Activated T-cell treated with anti-CD3 and anti-CD28 coated beads for 1 hour (primary cell): ENCODE measurements around the gene RAPGEF1.
"Not testable (repeated sequence)": the region's sequence is repeated elsewhere in the genome, so short reads cannot be mapped to it uniquely, and the experiment has no call there.

Experiments
- DNase-seq: peaks from one replicate; pipeline ENCODE4 v3.0.0-alpha.2; 2020; ENCODE audit warnings: low read depth

Gene RAPGEF1

DNA sequence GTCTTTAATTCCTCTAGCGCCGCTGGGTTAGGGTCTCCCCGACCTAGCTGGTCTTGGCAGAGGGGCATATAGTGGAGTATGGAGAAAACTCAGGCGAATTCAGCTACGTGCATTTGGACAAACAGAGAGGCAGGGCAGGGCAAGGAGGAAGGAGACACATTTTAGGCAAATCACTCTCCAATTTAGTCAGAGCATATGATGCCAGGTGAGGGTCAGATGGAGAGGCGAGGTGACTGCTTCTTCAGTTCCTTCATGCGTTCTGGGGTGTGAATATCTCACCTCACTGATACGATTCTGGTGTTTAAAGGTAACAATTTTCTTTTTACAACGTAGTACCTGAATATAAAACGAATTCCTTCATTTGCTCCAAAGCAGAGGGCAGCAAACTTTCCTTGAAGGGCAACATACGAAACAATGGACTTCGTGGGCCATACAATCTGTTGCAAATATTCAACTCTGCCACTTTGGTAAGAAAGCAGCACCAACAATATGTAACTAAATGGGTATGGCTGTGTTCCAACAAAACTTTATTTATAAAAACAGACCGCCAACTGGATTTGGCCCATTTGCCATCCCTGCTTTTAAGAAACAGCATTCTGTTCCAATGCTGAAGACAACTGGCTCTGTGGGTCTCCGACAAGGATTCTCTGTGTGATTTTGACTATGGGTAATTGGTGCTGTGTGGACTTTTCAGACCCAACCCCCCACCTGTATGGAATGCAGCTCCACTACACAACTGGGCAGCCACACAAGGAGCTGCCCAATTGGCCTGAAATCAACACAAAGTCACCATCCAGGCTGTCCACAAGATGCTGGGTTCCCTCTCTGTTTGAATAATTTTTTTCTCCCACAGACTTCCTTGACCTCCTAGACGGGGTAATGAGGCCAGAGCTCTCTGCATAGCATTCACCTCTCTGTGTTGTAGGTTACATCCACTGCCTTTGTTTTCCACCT is 53.8 kb downstream of the RAPGEF1 start:
- DNase-seq: no peak

DNA sequence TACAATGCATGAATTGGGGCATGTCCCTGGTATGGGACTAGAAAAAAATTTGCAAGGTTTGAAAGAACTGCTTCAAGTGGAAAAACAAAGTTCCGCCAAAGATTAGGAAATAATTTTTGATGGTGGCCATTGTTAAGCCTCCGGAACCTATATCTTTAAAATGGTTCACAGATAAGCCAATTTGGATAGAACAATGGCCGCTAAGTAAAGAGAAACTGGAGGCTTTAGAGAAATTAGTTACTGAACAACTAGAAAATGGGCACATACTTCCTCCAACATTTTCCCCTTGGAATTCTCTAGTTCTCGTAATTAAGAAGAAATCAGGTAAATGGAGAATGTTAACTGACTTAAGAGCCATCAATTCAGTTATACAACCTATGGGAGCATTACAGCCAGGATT is 56.8 kb downstream of the RAPGEF1 start:
- DNase-seq: not testable (repeated sequence)

DNA sequence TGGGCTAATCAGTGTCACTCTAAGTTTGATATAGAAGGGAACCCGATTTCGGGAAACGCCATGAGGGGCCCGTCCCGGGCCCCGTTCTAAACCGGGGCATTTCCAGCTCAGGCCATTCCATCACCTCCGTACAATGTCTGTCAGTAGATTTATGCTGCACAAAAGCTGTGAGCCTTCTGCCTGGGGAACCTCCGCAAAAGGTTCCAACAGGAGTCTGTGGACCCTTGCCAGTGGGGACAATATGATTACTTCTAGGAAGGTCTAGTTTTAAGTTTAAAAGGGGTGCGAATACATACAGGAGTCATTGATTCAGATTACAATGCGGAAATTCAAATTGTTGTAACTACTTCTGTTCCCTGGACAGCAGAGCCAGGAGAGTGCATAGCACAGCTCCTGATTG is 57.6 kb downstream of the RAPGEF1 start:
- DNase-seq: no peak

DNA sequence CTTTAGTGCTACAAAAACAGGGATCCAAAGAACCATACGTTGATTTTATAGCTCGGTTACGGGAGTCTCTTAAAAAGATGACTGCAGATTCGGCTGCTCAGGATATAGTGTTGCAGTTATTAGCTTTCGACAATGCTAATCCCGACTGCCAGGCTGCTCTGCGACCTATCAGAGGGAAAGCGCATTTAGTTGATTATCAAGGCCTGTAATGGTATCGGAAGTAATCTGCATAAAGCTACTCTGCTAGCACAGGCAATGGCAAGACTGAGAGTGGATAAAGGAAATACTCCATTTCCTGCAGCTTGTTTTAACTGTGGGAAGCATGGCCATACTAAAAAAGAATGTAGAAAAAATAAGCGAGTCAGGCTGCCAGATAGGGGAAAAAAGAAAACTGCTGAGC is 58.0 kb downstream of the RAPGEF1 start:
- not testable (repeated sequence) for DNase-seq

DNA sequence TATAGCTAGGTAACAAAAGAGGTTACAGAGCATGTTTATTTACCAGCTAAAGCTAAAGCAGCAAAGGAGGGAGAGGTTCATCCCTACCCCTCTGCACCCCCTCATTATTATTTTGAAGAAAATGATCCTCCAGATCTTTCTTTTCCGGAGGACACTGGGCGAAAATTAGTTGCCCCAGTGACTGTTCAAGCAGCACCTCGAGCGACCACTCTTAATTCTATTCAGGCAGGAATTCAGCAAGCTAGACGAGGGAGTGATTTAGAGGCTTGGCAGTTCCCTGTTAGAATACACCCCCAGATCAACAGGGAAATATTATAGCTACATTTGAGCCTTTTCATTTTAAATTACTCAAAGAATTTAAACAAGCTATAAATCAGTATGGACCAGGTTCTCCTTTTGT is 58.8 kb downstream of the RAPGEF1 start:
- not testable (repeated sequence) for DNase-seq

DNA sequence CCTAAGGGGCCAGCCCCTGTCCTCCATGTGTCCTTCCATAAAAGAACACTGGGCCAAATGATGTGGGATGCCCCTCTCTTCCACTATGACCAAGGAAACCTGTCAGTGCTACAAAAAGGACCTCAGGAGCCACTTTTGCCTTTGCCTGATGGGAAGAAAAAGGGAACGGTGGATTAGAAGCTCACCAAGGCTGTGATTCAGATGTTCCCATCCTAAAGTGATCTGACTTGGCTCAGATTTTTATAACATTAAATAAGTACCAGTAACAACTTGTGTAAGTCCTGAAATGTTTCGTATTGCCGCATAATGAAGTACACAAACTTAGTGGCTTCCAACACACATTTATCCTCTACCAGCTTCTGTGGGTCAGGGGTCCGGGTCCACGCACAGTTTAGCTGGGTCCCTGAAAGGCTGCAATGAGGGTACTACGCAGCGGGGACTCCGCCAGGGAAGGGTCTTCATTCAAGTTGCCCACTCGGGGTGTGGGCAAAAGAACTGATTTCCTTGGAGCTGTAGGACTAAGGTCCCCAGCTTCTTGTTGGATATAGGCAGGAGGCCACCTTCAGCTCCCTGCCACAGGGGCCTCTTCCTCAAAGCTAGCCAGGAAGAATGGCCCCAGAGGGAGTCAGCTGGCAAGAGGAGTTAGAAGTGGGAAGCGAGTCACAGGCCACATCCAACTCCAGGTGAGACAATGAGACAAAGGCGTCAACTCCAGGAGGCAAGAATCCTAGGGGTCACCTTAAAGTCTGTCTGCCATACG is 60.4 kb downstream of the RAPGEF1 start:
- no peak for DNase-seq

DNA sequence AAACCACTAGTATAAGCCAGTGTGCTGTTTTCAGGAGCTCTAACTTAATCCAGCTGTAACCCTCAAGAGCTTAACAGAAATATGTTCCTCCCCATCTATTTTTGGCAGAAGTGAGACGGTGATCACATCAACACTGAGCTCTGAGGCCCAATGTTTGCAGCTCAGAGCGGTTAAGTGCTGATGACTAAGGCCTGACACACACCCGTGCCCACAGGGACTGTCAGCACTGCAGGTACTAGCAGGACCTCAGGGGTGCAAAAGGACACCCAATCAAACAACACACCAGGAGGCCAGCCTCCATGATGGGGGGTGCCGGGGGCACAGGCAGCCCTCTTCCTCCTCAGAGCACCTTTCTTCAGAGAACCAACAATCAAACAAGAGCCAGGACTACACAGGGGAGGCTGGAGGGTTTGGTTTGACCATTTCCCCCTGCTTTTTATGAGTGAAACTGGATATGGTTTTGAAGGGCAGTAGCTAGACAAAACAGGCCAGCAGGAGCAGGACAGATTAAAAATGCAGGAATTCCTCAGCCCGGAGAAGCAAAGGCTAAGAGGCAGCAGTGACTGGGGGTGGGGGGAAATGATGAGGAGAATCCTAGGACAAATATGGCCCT is 61.3 kb downstream of the RAPGEF1 start:
- peak; percentile 59 for DNase-seq

DNA sequence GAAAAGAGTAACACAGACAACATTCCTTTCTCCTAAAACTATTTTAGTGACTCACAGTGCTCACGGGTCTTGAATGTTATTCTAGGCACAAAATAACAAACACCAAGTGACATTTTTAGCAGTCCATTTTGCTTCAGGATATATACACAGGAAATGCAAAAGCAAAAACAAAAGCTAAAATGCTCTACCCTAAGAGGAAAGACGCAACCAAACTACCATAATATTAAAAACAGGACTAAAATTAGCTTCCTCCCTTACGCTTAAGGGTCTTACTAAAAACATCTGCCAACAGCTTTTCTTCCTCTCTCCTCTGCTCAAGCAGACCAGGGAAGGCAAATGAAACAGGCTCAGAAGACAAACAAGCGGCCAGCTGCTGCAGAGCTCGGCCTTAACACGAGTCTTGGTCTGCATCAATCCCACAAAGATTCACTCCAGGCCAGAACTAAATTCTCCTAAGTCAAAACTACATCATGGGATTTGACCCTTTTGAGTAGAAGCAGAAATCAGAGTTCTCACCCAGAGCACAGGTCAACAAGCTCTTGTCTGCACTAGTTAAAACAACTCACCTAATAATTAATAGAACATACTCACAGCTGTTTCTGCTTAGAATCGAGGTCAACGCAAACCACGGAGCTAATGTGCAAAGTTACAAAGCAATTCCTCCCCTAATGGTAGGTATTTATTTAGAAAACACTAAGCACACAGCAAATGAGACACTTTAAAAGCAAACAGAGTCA is 62.3 kb downstream of the RAPGEF1 start:
- DNase-seq: no peak

DNA sequence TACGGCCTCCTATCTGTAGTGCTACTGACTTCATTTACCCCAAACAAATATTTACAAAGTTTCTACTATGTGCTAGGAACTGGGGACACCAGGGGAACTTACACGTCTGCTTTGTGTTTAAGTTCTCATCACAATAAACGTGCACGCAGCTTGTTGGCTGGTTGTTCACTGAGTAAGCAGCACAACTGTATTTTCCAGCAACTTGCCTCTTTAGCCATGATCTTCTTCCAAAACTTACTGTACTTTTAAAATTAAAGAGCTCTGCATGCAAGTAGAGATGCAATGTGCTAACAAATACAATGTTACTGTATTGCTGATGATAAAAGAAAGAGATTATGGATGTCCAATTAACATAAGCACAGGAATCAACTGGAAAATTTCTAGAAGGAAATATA is 62.8 kb downstream of the RAPGEF1 start:
- DNase-seq: no peak

DNA sequence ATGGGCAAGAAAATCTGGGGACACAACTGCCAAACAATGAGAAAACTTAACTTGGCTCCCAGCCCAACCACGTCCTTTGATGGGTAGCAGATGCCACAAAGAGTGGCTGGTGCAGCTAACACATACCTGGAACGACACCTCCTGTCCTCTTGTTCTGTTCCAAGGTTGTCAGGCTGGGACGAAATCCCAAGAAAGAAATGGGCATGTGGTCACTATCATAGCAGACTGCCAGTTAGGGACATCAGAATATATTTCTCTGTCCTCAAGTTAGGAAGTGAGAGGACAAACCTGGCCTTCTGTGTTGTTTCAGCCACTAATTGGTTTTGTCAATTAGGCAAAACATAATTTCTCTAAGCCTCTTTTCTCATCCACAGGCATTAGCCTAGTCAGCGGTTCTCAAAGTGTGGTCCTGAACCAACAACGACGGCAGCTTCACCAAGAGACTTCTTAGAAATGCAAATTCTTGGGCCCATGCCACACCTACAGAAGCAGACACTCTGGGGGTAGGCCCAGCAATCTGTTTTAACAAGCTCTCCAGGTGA is 63.4 kb downstream of the RAPGEF1 start:
- no peak for DNase-seq

DNA sequence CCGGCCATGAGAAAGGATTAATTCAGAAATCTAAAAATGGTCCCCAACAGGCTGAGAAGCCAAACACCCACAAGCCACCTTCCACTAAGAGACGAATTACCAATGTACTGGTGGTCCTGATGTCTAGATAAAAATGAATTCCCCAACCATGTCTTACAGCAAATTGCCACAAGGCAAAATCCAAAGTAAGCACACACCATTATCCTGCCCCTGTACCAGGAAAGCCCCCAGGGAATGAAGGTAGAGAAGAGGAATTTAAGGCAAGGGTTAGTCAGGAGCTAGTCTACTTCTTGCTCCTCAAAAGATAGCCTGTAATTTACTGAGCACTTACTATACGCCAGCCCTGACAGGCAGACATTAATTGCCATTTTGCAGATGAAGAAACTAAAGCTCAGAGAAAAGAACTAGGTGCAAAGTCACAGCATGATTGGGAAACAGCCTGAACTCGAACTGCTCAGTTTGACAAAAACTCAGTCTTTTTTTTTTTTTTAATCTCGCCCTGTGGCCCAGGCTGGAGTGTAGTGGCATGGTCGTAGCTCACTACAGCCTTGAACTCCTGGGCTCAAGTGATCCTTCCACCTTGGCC is 64.3 kb downstream of the RAPGEF1 start:
- no peak for DNase-seq

DNA sequence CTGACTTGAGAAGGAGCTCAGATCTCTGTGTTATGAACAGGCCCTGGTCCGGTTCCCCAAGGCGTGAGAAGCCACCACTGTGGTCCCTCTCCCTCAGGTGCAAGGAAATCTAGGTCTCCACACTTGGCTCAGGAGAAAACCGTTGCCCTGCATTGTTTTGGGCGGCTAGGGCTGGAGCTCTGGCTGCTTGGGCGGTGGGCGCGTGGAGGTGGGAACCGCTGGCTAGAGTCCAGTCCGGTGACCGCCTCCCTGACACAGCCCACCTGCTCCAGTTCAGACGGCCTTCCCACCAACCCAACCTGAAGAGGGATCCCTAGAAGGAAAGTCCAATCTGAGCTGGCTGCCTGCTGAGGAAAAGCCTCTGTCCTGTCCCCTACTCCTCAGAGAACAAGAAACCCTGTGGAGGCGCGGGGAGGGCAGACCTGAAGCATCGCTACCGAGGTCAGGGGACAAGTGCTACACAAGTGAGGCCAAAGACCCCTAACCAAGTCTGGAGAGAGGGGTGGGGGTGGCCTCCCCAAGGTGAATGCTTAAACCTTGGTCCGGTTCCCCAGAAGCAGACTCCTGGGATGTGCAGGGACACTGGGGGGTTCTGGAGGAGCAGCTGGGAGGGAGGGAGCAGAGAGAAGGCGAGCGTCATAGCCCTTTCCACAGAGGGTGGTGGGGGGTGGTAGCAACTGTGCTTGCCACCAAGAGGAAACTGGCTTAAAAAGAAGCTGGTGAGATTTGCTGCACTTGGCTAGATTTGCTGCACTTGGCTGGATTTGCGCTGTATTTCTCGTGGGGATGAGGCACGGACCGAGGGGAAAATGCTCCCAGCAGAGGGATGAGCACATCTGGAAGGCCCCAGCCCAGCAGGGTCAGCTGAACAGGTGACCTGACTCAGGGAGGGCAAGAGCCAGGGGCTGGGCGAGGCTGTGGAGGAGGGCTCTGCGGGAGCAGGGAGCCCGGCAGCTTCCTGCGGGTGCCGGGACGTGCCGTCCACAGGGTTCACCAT is 65.2 kb downstream of the RAPGEF1 start:
- DNase-seq: no peak

DNA sequence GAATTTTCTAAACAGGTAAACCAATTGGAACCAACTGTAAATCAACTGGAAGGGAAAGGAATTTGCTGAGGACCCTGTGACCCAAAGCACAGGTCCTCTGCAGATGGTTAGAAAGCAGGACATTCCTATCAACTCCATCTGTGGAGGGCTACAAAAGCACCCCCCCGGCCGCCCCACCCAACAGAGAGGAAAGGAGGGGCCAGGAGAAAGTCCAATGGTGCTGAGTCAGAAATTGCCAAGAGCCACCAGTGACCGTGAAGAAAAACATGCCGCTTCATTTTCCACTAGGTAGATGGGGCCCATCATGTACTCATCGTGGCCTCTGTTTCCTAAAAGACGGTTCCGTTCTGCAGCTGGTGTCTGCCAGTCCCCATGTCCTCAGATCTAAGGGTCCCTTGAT is 66.3 kb downstream of the RAPGEF1 start:
- no peak for DNase-seq

DNA sequence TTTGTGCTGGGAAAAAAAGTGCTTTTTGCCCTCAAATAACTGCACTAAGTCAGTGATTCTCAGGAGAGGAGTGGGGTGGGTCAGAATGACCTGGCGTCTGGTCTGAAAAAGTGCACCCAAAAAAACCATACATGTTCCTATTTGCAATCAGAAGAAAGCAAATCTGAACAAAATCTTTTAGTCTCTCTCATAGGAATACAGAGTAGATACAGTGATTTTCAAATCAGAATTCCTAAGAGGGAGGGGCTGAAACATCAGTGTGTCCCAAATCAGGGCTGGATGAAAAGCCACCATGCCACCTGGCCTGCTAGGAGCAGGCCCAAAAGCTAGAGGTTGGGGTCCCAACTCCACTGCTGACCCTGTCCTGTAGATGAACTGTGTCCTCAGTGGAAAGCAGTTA is 66.8 kb downstream of the RAPGEF1 start:
- DNase-seq: no peak

DNA sequence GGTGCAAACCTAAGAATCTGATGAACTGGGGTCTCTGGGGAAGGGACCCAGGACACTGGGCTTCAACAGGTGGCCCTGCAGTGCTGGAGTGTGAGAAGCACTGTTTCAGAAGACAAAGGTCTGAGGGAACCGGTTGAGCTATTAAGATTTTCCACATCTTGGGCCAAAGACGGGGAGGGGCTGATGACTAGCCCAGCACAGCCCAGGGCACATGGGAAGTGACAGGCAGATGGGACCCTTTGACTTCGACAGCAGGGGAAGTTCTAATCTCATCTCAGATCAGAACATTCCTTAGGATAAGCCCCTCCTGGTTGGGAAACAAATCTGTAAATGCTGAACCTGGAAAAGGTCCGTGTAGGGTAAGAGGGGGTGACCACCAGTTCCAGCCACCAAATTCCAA is 67.4 kb downstream of the RAPGEF1 start:
- no peak for DNase-seq

DNA sequence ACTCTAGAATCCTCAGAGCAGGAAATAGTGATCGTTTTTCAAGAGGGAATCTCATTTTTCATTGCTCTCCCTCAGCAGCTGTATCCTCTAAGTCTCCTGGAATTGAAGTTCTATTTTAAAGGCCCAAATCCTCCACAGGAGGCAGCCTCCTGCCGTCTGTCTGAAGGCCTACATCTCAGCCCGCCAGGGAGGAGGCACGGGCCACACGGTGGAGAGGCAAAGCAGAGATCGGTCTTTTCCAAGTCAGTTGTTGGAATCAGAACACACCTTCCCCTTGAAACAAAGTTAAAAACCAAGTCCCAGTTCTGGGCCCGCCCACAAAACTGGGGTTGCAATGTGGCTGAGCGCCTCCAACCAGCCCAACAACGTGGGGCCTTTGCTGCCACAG is 68.7 kb downstream of the RAPGEF1 start:
- DNase-seq: no peak

DNA sequence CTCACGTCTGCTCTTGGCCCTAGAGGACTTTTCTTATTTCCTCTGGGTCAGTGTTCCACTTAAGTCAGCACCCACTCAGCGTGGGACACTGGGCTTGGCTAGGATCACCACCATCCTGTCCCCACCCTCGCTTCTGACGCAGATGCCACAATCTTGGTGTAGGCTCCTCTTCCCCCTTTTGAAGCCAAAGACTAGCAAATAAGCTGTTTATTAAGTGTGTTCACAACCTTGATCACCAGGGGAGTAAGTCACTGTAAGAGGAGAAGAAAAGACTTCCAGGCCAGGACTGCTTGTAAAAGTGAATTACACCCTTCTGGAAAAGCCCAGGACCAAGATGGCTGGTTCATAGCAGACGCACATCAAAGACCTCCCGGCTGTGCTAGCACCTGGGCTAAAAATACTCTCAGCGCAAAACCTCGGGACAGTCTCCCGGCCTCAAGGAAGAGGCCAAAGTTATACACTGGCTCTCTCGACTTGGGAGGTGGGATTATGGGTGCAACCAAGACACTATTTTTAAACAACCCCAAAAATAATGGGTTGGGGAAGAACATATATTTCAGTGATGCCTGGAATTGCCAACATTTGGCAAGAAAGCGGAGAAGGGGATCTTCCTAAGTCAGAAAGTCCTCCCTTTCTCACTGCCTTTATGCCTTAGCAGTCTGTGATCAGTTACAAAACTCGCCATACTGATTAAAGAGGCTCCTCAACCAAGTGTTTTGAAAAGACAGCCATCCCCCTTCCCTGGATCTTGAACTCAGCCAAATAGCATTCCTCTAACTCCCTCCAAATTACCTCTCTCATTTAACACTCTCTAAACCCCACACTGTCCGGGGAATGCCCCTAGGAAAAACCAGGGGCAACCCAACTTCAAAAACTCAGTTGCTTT is 69.4 kb downstream of the RAPGEF1 start:
- DNase-seq: no peak

DNA sequence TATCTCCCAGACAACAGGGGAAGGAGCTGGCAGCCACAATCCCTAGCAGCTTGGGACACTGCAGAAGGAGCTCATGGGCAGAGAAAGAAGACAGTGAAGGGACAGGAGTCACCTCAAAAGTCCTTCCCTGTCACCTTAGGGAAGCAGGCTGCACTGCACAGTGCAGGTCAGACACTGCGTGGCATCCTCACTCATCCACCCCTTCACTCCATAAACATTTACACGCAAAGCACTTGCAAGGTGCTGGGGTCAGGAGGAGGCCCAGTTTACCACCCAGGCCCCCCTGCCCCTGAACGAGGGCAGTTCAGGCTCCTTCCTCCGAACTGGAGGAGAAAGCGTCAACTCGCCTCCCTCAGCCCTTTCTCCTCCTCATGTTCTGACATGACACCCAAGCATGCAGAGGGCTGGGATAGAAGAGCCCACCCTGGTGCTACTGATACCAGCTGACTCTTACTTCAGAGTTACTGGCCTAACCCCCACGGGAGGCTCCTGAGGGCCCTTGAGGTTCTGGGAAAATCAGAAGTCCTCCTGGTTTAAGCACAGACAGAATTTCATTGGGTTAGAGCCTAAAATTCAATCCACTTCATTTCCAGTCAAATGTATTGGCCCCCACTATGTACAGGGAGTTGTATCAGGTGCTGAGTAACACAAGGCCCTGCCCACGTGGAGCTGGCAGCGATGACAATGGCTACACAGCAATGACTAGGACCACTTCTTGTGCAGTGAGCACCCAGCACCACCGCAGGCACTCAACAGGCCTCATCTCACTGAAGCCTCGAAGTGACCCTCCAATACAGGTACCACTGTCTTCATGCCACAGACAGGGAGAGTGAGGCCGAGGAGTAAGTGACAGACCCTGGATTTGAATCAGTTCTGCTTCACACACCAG is 70.4 kb downstream of the RAPGEF1 start:
- DNase-seq: no peak
